Measurements from ENCODE around the gene FRMD4B. TPM values are rescaled to one million over a fixed set of nuclear protein-coding genes. Genes with fewer than 3 reads are reported as not detected.
A peak's percentile ranks its signal among the peaks of the same experiment; 100 is the strongest.
"Not testable (repeated sequence)": the region's sequence is repeated elsewhere in the genome, so short reads cannot be mapped to it uniquely, and the experiment has no call there.

FRMD4B gene
- total RNA-seq, 1 experiment from 2014 or later: 4.4 TPM

- no peaks in the 10 kb centered on the region for H3K27me3 ChIP-seq
- H3K9me3 ChIP-seq (replicated peaks): no peaks in the 10 kb centered on the region
- H3K27ac ChIP-seq: no peak overlapping the region
- DNase-seq: peak; percentile 14 to 27
- no peaks in the 10 kb centered on the region for H3K4me1 ChIP-seq
- H3K4me3 ChIP-seq: no peak overlapping the region
- H3K36me3 ChIP-seq: no peaks in the 10 kb centered on the region
These were observed 135.9 kb downstream of the FRMD4B start for GRCh38 chr3:69250014-69250413.

- DNase-seq: no peak
- Histone ChIP-seq H3K27ac (no peak overlapping the region), H3K27me3 (no peaks in the 10 kb centered on the region), H3K36me3 (no peaks in the 10 kb centered on the region), H3K4me3 (no peak overlapping the region), H3K9me3 (replicated peaks) (no peaks in the 10 kb centered on the region), H3K4me1 (no peaks in the 10 kb centered on the region)
These were observed 136.9 kb downstream of the FRMD4B start for GRCh38 chr3:69249001-69249400.

- Histone ChIP-seq H3K27ac (no peak overlapping the region), H3K4me3 (no peak overlapping the region), H3K36me3 (no peaks in the 10 kb centered on the region), H3K27me3 (no peaks in the 10 kb centered on the region), H3K9me3 (replicated peaks) (no peaks in the 10 kb centered on the region), H3K4me1 (no peaks in the 10 kb centered on the region)
- DNase-seq: peak in 1 of 2 experiments; percentile 5
These were observed 137.5 kb downstream of the FRMD4B start for GRCh38 chr3:69248436-69248835.

- Histone ChIP-seq H3K4me1 (no peaks in the 10 kb centered on the region), H3K4me3 (no peak overlapping the region), H3K27ac (no peak overlapping the region), H3K36me3 (no peaks in the 10 kb centered on the region), H3K27me3 (no peaks in the 10 kb centered on the region), H3K9me3 (replicated peaks) (no peaks in the 10 kb centered on the region)
- no peak for DNase-seq
These were observed 139.3 kb downstream of the FRMD4B start for GRCh38 chr3:69246612-69247011.

GRCh38 chr3:69244039-69244438 lies 141.8 kb downstream of the FRMD4B start:
- Histone ChIP-seq H3K4me1 (no peaks in the 10 kb centered on the region), H3K27me3 (no peaks in the 10 kb centered on the region), H3K9me3 (replicated peaks) (no peaks in the 10 kb centered on the region), H3K27ac (no peak overlapping the region), H3K36me3 (no peaks in the 10 kb centered on the region), H3K4me3 (no peak overlapping the region)
- no peak for DNase-seq

GRCh38 chr3:69241769-69242168 lies 144.1 kb downstream of the FRMD4B start:
- Histone ChIP-seq H3K9me3 (replicated peaks) (no peaks in the 10 kb centered on the region), H3K27ac (no peak overlapping the region), H3K4me3 (no peak overlapping the region), H3K27me3 (no peaks in the 10 kb centered on the region), H3K4me1 (no peaks in the 10 kb centered on the region), H3K36me3 (no peaks in the 10 kb centered on the region)
- no peak for DNase-seq

- no peaks in the 10 kb centered on the region for H3K4me1 ChIP-seq
- no peaks in the 10 kb centered on the region for H3K27me3 ChIP-seq
- H3K9me3 ChIP-seq (replicated peaks): no peaks in the 10 kb centered on the region
- no peak overlapping the region for H3K27ac ChIP-seq
- H3K4me3 ChIP-seq: no peak overlapping the region
- H3K36me3 ChIP-seq: no peaks in the 10 kb centered on the region
- no peak for DNase-seq
These were observed 145.0 kb downstream of the FRMD4B start for GRCh38 chr3:69240651-69241568.

GRCh38 chr3:69239063-69239462 lies 146.8 kb downstream of the FRMD4B start:
- Histone ChIP-seq H3K4me3 (no peak overlapping the region), H3K27ac (no peak overlapping the region), H3K36me3 (no peaks in the 10 kb centered on the region), H3K4me1 (no peaks in the 10 kb centered on the region), H3K27me3 (no peaks in the 10 kb centered on the region), H3K9me3 (replicated peaks) (no peaks in the 10 kb centered on the region)
- DNase-seq: no peak

GRCh38 chr3:69236812-69237707 lies 148.8 kb downstream of the FRMD4B start:
- no peak for DNase-seq
- Histone ChIP-seq H3K27me3 (no peaks in the 10 kb centered on the region), H3K4me3 (no peak overlapping the region), H3K36me3 (no peaks in the 10 kb centered on the region), H3K4me1 (no peaks in the 10 kb centered on the region), H3K27ac (no peak overlapping the region), H3K9me3 (replicated peaks) (no peaks in the 10 kb centered on the region)

GRCh38 chr3:69235882-69236281 lies 150.0 kb downstream of the FRMD4B start:
- H3K27ac ChIP-seq: no peak overlapping the region
- H3K36me3 ChIP-seq: no peaks in the 10 kb centered on the region
- no peak overlapping the region for H3K4me3 ChIP-seq
- no peaks in the 10 kb centered on the region for H3K4me1 ChIP-seq
- H3K27me3 ChIP-seq: no peaks in the 10 kb centered on the region
- H3K9me3 ChIP-seq (replicated peaks): no peaks in the 10 kb centered on the region
- no peak for DNase-seq

- not testable (repeated sequence) for H3K9me3 ChIP-seq (replicated peaks); DNase-seq; H3K27ac ChIP-seq; H3K4me1 ChIP-seq; H3K36me3 ChIP-seq; H3K4me3 ChIP-seq; H3K27me3 ChIP-seq
These were observed 150.7 kb downstream of the FRMD4B start for GRCh38 chr3:69235227-69235626.

- Histone ChIP-seq H3K27me3 (no peaks in the 10 kb centered on the region), H3K27ac (no peak overlapping the region), H3K4me3 (no peak overlapping the region), H3K36me3 (no peaks in the 10 kb centered on the region), H3K9me3 (replicated peaks) (no peaks in the 10 kb centered on the region), H3K4me1 (no peaks in the 10 kb centered on the region)
- DNase-seq: no peak
These were observed 153.4 kb downstream of the FRMD4B start for GRCh38 chr3:69232482-69232881.

GRCh38 chr3:69231929-69232440 lies 153.9 kb downstream of the FRMD4B start:
- no peak for DNase-seq
- Histone ChIP-seq H3K9me3 (replicated peaks) (no peaks in the 10 kb centered on the region), H3K27ac (no peak overlapping the region), H3K36me3 (no peaks in the 10 kb centered on the region), H3K4me1 (no peaks in the 10 kb centered on the region), H3K27me3 (no peaks in the 10 kb centered on the region), H3K4me3 (no peak overlapping the region)

- H3K27ac ChIP-seq: no peak overlapping the region
- H3K27me3 ChIP-seq: no peaks in the 10 kb centered on the region
- no peaks in the 10 kb centered on the region for H3K36me3 ChIP-seq
- no peaks in the 10 kb centered on the region for H3K9me3 ChIP-seq (replicated peaks)
- H3K4me3 ChIP-seq: no peak overlapping the region
- no peaks in the 10 kb centered on the region for H3K4me1 ChIP-seq
- no peak for DNase-seq
These were observed 159.8 kb downstream of the FRMD4B start for GRCh38 chr3:69226071-69226470.

GRCh38 chr3:69219101-69219708 lies 166.7 kb downstream of the FRMD4B start:
- no peaks in the 10 kb centered on the region for H3K36me3 ChIP-seq
- H3K4me3 ChIP-seq: no peak overlapping the region
- no peaks in the 10 kb centered on the region for H3K9me3 ChIP-seq (replicated peaks)
- no peak for DNase-seq
- no peak overlapping the region for H3K27ac ChIP-seq
- H3K4me1 ChIP-seq: no peaks in the 10 kb centered on the region
- no peaks in the 10 kb centered on the region for H3K27me3 ChIP-seq
